HepG2 (cell line): ENCODE results near the gene NSD1. TPM values are rescaled to one million over a fixed set of nuclear protein-coding genes. Genes with fewer than 3 reads are reported as not detected.

Source experiments
- ATAC-seq: fragments of 200-7000 bp; cut with Tn5 transposase; 3 replicates; pipeline ENCODE4 v1.9.1; 2020; ENCODE audit warnings: mild to moderate bottlenecking, moderate library complexity
- BruUV-seq: library from RNA; stranded (reverse); fragments of 400-500 nt; replicated peaks from 2 replicates; lab custom pipeline; 2021; lab: Mats Ljungman, UMichigan
- CTCF ChIA-PET: fragments of 300-600 bp; formaldehyde crosslinking; extraction: SDS; loops from one replicate; lab custom pipeline; 2021; ENCODE audit warnings: low total read pairs, inconsistent platforms, low intra/inter-chr PET ratio; lab: Yijun Ruan, JAX
- POLR2A ChIA-PET: fragments of 350-600 bp; sonication (Branson Sonifier 250); formaldehyde crosslinking; loops from one replicate; lab custom pipeline; 2020; ENCODE audit warnings: antibody characterized with exemption, inconsistent platforms; lab: Yijun Ruan, JAX
- DNase-seq: peaks from one replicate; pipeline ENCODE4 v3.0.0-alpha.2; 2015; ENCODE audit warnings: low spot score
- FAIRE-seq: peaks from 3 replicates; lab custom pipeline; 2011; peaks lifted over from hg19 to GRCh38; lab: Jason Lieb, UNC
- H2AFZ ChIP-seq: one replicate; pipeline ENCODE4 v1.6.1; 2011; ENCODE audit warnings: low read length, inconsistent platforms
- H3K27ac ChIP-seq: fragments of 300-600 bp; 3 replicates; pipeline ENCODE4 v1.8.0; 2011; ENCODE audit warnings: mixed run types, mild to moderate bottlenecking, mixed read lengths, low read length, inconsistent platforms; ENCODE audit not compliant: insufficient read depth; ENCODE audit errors: extremely low read length
- H3K27me3 ChIP-seq, 2 experiments: fragments of 200-600 bp in 1 of 2; 2 replicates in 1 of 2; 3 replicates in 1 of 2; pipeline versions ENCODE4 v1.6.0 to v1.8.0; 2011; ENCODE audit warnings: low read length in 2 of 2, mild to moderate bottlenecking in 2 of 2, moderate library complexity in 2 of 2, inconsistent platforms in 1 of 2; ENCODE audit not compliant: insufficient read depth in 2 of 2, control insufficient read depth in 1 of 2
- H3K36me3 ChIP-seq, 2 experiments: fragments of 200-600 bp in 1 of 2; replicated peaks in 1 of 2; 2 replicates in 1 of 2; 3 replicates in 1 of 2; pipeline versions ENCODE4 v1.5.1 to v1.8.0; 2011; ENCODE audit warnings: low read length in 2 of 2, inconsistent platforms in 1 of 2; ENCODE audit not compliant: insufficient read depth in 2 of 2, control insufficient read depth in 1 of 2
- H3K4me1 ChIP-seq: 2 replicates; pipeline ENCODE4 v1.5.1; 2012; ENCODE audit warnings: low read length, inconsistent platforms; ENCODE audit not compliant: insufficient read depth
- H3K4me2 ChIP-seq: 2 replicates; pipeline ENCODE4 v1.6.0; 2011; ENCODE audit warnings: low read depth, low read length, inconsistent platforms
- H3K4me3 ChIP-seq, 3 experiments: fragments of 200-600 bp in 1 of 3; sonication (generic), shearing (Covaris generic) in 1 of 3; replicated peaks in 1 of 3; 2 replicates each; pipeline ENCODE4 v1.5.1; 2011 to 2016; ENCODE audit warnings: low read length in 3 of 3, inconsistent platforms in 2 of 3, low read depth in 2 of 3, mild to moderate bottlenecking in 2 of 3, control low read depth in 1 of 3, mixed read lengths in 1 of 3; ENCODE audit not compliant: insufficient read depth in 1 of 3
- H3K79me2 ChIP-seq: one replicate; pipeline ENCODE4 v1.6.1; 2011; ENCODE audit warnings: low read length, inconsistent platforms; ENCODE audit not compliant: insufficient read depth
- H3K9ac ChIP-seq: 2 replicates; pipeline ENCODE4 v1.6.0; 2011; ENCODE audit warnings: mild to moderate bottlenecking, low read depth, low read length, inconsistent platforms; ENCODE audit not compliant: insufficient read depth
- H3K9me3 ChIP-seq: 2 replicates; pipeline ENCODE4 v1.5.1; 2012; ENCODE audit warnings: mild to moderate bottlenecking, low read length
- H4K20me1 ChIP-seq: 2 replicates; pipeline ENCODE4 v1.6.0; 2011; ENCODE audit warnings: inconsistent platforms, mild to moderate bottlenecking, low read length, moderate library complexity; ENCODE audit not compliant: insufficient read depth
- MYNN ChIP-seq: sonication (generic); formaldehyde crosslinking; IDR thresholded peaks from 2 replicates; pipeline ENCODE4 v1.4.0; 2020; ENCODE audit warnings: mild to moderate bottlenecking, low read depth, missing genetic modification reagents
- TRAFD1 ChIP-seq: sonication (generic); formaldehyde crosslinking; IDR thresholded peaks from 2 replicates; pipeline ENCODE4 v1.5.1; 2020; ENCODE audit warnings: missing genetic modification reagents, mild to moderate bottlenecking, borderline replicate concordance
- ZNF318 ChIP-seq: sonication (generic); formaldehyde crosslinking; IDR thresholded peaks from 2 replicates; pipeline ENCODE4 v1.4.0; 2020; ENCODE audit warnings: mild to moderate bottlenecking, missing genetic modification reagents
- ZNF577 ChIP-seq: sonication (generic); formaldehyde crosslinking; IDR thresholded peaks from 2 replicates; pipeline ENCODE4 v1.4.0; 2020; ENCODE audit warnings: mild to moderate bottlenecking, low read depth, missing genetic modification reagents, borderline replicate concordance
- ZNF607 ChIP-seq: sonication (generic); formaldehyde crosslinking; IDR thresholded peaks from 2 replicates; pipeline ENCODE4 v1.5.1; 2020; ENCODE audit warnings: missing genetic modification reagents, mild to moderate bottlenecking, borderline replicate concordance
- WGBS: methylation state at CpG from one replicate; pipeline ENCODE4 v1.1.6; 2017; ENCODE audit warnings: low lambda C conversion rate; 5-methylcytosine and 5-hydroxymethylcytosine counted together
- in situ Hi-C: cut with HindIII; loops from 2 replicates; pipeline ENCODE4 v1.10.0; 2017; ENCODE audit warnings: low pct_unique_long_range_greater_than_20kb; ENCODE audit not compliant: extremely low pct_ligation_motif_present
- intact Hi-C: fragments of 100-400 bp; cut with micrococcal nuclease; formaldehyde crosslinking; loops from one replicate; pipeline ENCODE4 v1.10.0; 2022; ENCODE audit not compliant: unreplicated experiment
- polyA plus RNA-seq, 8 experiments: library from polyadenylated mRNA; depleted of rRNA in 3 of 8; stranded (reverse) in 7 of 8; unstranded in 1 of 8; fragments of >200 nt; fragmentation: Illumina TruSeq in 4 of 8; extraction: Trizol in 4 of 8; gene quantifications; 2 replicates each; pipeline versions ENCODE4 v1.2.1 to v1.2.3, GENCODE V29; 2011 to 2016; ENCODE audit warnings: low read depth in 4 of 8, missing spikeins in 1 of 8, mixed read lengths in 1 of 8; ENCODE audit not compliant: insufficient read depth in 1 of 8
- total RNA-seq, 5 experiments: library from RNA; depleted of rRNA; stranded (reverse); fragments of >200 nt; fragmentation: Illumina TruSeq; extraction: Trizol; gene quantifications; 2 replicates each; pipeline ENCODE4 v1.2.3, GENCODE V29; 2016; ENCODE audit warnings: low read depth in 1 of 5

NSD1 gene
- total and polyA plus RNA-seq, 2 of the 13 experiments (the other 11 are each of a cell fraction or from before 2014, with no cell fraction given), result 0.01 to 0.09 TPM

- in situ Hi-C loops (no loop called here), intact Hi-C loops (no loop called here)
- H3K27ac ChIP-seq, result no peak overlapping the region
- 18% methylated on average over 2 of the region's 2 CpGs for WGBS
- H3K27me3 ChIP-seq, result no peaks in the 10 kb centered on the region
- H4K20me1 ChIP-seq, result no peaks in the 10 kb centered on the region
- no peak for TF ChIP-seq ZNF577 (CRISPR knock-in tag)
- H3K9ac ChIP-seq, result no peak overlapping the region
- DNase-seq (no peak), FAIRE-seq (no peak), ATAC-seq (no peak)
- no TSS peak for BruUV-seq
- H3K4me3 ChIP-seq, result no peak overlapping the region
- H3K9me3 ChIP-seq, result no peaks in the 10 kb centered on the region
- no peaks in the 10 kb centered on the region for H3K36me3 ChIP-seq
- H3K4me2 ChIP-seq, result no peak overlapping the region
- no peak overlapping the region for H2AFZ ChIP-seq
- H3K79me2 ChIP-seq, result no peaks in the 10 kb centered on the region
- ChIA-PET POLR2A (no interaction called here), CTCF (no interaction called here)
- no peaks in the 10 kb centered on the region for H3K4me1 ChIP-seq
Measured at GRCh38 chr5:177185993-177186392, 52.4 kb downstream of the NSD1 start.

DNA sequence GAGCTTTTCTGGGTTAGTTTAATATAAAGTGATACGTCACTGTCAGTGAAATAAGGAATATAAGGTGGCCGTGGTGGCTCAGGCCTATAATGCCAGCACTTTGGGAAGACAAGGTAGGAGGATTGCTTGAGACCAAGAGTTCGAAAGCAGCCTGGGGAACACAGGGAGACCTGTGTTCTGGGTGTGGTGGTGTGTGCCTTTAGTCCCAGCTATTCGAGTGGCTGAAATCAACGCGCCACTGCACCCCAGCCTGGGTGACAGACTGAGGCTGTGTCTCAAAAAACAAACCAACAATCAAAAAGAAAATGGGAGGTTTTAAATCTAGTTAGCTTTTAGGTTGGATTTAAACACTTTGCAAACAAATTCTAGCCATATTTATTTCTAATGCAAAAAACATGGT, 53.1 kb downstream of the NSD1 start:
- no peaks in the 10 kb centered on the region for H3K36me3 ChIP-seq
- H3K27ac ChIP-seq, result no peak overlapping the region
- in situ Hi-C loops (no loop called here), intact Hi-C loops (no loop called here)
- H4K20me1 ChIP-seq, result no peaks in the 10 kb centered on the region
- POLR2A ChIA-PET, result no interaction called here
- no peaks in the 10 kb centered on the region for H3K9me3 ChIP-seq
- no TSS peak for BruUV-seq
- DNase-seq, result no peak
- H3K4me1 ChIP-seq, result no peaks in the 10 kb centered on the region
- H3K27me3 ChIP-seq, result no peaks in the 10 kb centered on the region
- H2AFZ ChIP-seq, result no peak overlapping the region
- ATAC-seq, result no peak
- CTCF ChIA-PET, result no interaction called here
- H3K79me2 ChIP-seq, result no peaks in the 10 kb centered on the region
- no peak for TF ChIP-seq ZNF318 (CRISPR knock-in tag)
- no peak for TF ChIP-seq TRAFD1 (CRISPR knock-in tag)
- no peak for TF ChIP-seq ZNF607
- TF ChIP-seq MYNN (CRISPR knock-in tag), result no peak
- 68% methylated on average over 6 of the region's 6 CpGs for WGBS
- H3K4me2 ChIP-seq, result no peak overlapping the region
- no peak overlapping the region for H3K9ac ChIP-seq
- no peak overlapping the region for H3K4me3 ChIP-seq
- no peak for FAIRE-seq
